ENCODE data around the gene VWF. TPM values are rescaled to one million over a fixed set of nuclear protein-coding genes. Genes with fewer than 3 reads are reported as not detected.

Gene VWF
- total RNA-seq, 4 donors from 2014 or later: 21.1 to 92.5 (median 49.7) TPM

DNA sequence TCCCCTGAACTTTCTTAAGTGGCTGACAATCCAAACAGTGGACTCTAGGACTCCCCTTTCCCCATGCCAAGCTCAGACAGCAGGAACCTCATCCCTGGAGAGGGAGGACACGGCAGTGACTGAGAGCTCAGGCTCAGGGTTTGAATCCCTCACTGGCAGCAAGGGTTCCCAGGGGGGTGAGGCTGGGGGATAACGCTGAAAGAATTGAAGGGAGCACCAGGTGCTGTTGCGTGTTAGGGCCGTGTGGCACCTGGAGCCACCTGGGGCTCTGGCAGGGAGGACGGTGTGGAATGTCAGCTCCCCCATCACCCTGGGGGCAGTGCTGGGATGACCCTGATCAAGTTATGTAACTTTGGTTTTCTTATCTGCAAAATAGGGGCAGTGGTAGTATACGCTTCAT, 219.5 kb downstream of the VWF start:
- intact Hi-C loops (cut with DNase I): no loop called here
- H3K4me1 ChIP-seq: no peaks in the 10 kb centered on the region
- TF ChIP-seq CTCF (IDR thresholded peaks at IDR 0.05) (no peak), POLR2A (IDR thresholded peaks at IDR 0.05) (no peak)
- no peaks in the 10 kb centered on the region for H3K36me3 ChIP-seq
- WGBS, 2 donors: 55 to 74% methylated on average over 4 to 6 of the region's 6 CpGs
- H3K27me3 ChIP-seq: peaks cover 0 to 32% (median 0%) of the 10 kb centered on the region in 4 donors
- no peak for DNase-seq
- H3K4me3 ChIP-seq: no peak overlapping the region
- H3K9me3 ChIP-seq: no peaks in the 10 kb centered on the region
- H3K27ac ChIP-seq: no peak overlapping the region

DNA sequence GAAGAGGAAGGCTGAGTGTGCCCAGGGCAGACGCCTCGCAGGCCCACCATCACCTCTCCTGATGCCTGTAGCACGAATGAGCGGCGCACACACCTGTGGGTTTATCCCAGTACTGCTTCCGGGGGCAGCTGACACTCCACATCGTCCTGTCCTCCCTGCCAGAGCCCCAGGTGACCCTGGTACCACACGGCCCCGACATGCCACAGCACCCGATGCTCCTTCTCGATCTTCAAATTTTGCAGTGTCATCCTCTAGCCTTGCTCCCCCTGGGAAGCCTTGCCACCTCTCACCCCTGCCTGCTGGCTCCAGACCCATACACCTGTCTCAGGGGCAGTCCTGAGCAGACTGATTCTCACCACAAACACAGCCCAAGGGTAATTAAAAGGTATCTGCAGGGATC, 220.0 kb downstream of the VWF start:
- Histone ChIP-seq H3K9me3 (no peaks in the 10 kb centered on the region), H3K27ac (no peak overlapping the region), H3K4me3 (no peak overlapping the region), H3K36me3 (no peaks in the 10 kb centered on the region), H3K27me3 (peaks cover 0 to 34% (median 0%) of the 10 kb centered on the region in 4 donors), H3K4me1 (no peaks in the 10 kb centered on the region)
- 81 to 86% methylated on average over 3 to 9 of the region's 11 CpGs for WGBS, 2 donors
- TF ChIP-seq POLR2A (IDR thresholded peaks at IDR 0.05) (no peak), CTCF (IDR thresholded peaks at IDR 0.05) (no peak)
- DNase-seq: no peak
- intact Hi-C loops (cut with DNase I): no loop called here

GRCh38 chr12:5902736-5903135, 221.7 kb downstream of the VWF start:
- H3K4me3 ChIP-seq: no peak overlapping the region
- H3K4me1 ChIP-seq: no peaks in the 10 kb centered on the region
- H3K9me3 ChIP-seq: no peaks in the 10 kb centered on the region
- intact Hi-C loops (cut with DNase I): no loop called here
- no peaks in the 10 kb centered on the region for H3K36me3 ChIP-seq
- DNase-seq: no peak
- H3K27ac ChIP-seq: no peak overlapping the region
- TF ChIP-seq CTCF (IDR thresholded peaks at IDR 0.05) (no peak), POLR2A (IDR thresholded peaks at IDR 0.05) (no peak)
- H3K27me3 ChIP-seq: peaks cover 0 to 37% (median 0%) of the 10 kb centered on the region in 4 donors
- 93 to 96% methylated on average over 2 of the region's 2 CpGs for WGBS, 2 donors

DNA sequence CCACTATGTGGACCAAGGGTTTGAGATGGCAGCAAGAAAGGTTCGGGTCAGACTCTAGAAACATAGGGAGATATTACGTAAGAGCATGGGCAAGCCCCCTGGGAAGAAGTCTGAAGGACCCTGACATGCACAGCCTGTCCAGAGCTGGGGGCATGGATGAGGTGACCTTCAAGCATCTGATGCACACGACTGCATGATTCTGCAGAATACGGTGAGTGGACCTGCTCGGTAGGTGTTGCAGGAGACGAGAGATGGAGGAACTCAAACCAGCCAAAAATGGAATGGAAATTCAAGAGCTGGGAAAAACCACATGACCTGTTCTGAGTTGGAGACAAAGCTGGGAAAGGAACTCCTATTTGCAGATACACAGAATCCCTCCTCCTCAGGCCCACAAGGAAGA, 223.1 kb downstream of the VWF start:
- no peak for DNase-seq
- TF ChIP-seq POLR2A (IDR thresholded peaks at IDR 0.05): no peak
- no peak for TF ChIP-seq CTCF (IDR thresholded peaks at IDR 0.05)
- WGBS, 2 donors: 84% methylated on average over 6 of the region's 6 CpGs
- Histone ChIP-seq H3K4me1 (no peaks in the 10 kb centered on the region), H3K4me3 (no peak overlapping the region), H3K27me3 (peaks cover 0 to 37% (median 0%) of the 10 kb centered on the region in 4 donors), H3K9me3 (no peaks in the 10 kb centered on the region), H3K36me3 (no peaks in the 10 kb centered on the region), H3K27ac (no peak overlapping the region)
- intact Hi-C loops (cut with DNase I): no loop called here

- Histone ChIP-seq H3K4me1 (no peaks in the 10 kb centered on the region), H3K36me3 (no peaks in the 10 kb centered on the region), H3K27me3 (peaks cover 0 to 40% (median 0%) of the 10 kb centered on the region in 4 donors), H3K4me3 (no peak overlapping the region), H3K9me3 (no peaks in the 10 kb centered on the region), H3K27ac (no peak overlapping the region)
- intact Hi-C loops (cut with DNase I): no loop called here
- WGBS, 2 donors: 69 to 74% methylated on average over 7 to 8 of the region's 15 CpGs
- DNase-seq: no peak
- TF ChIP-seq CTCF (IDR thresholded peaks at IDR 0.05) (no peak), POLR2A (IDR thresholded peaks at IDR 0.05) (no peak)
Measured at GRCh38 chr12:5900533-5901205, 223.8 kb downstream of the VWF start.
